GM18861 (cell line): ENCODE results near the gene SIK3.

ENCODE experiments used
- ATAC-seq: cut with Tn5 transposase; IDR thresholded peaks from one replicate; pipeline ENCODE4 v1.9.1; 2021; ENCODE audit not compliant: unreplicated experiment

SIK3 gene

GRCh38 chr11:117010808-117011540 lies 87.3 kb downstream of the SIK3 start:
- no peak for ATAC-seq

GRCh38 chr11:117009905-117010605 lies 88.2 kb downstream of the SIK3 start:
- no peak for ATAC-seq

GRCh38 chr11:117005758-117006157 lies 92.5 kb downstream of the SIK3 start:
- ATAC-seq: no peak

- no peak for ATAC-seq
These were observed 95.5 kb downstream of the SIK3 start for GRCh38 chr11:117002639-117003299.

- ATAC-seq: no peak
These were observed 98.1 kb downstream of the SIK3 start for GRCh38 chr11:117000014-117000737.

GRCh38 chr11:116997071-116997470 lies 101.2 kb downstream of the SIK3 start:
- no peak for ATAC-seq

GRCh38 chr11:116994195-116994594 lies 104.0 kb downstream of the SIK3 start:
- ATAC-seq: no peak

- ATAC-seq: no peak
These were observed 104.6 kb downstream of the SIK3 start for GRCh38 chr11:116993599-116993998.

- ATAC-seq: no peak
These were observed 106.7 kb downstream of the SIK3 start for GRCh38 chr11:116991491-116991890.

GRCh38 chr11:116990811-116991210 lies 107.4 kb downstream of the SIK3 start:
- ATAC-seq: no peak

GRCh38 chr11:116990061-116990473 lies 108.2 kb downstream of the SIK3 start:
- ATAC-seq: no peak

GRCh38 chr11:116989184-116989583 lies 109.0 kb downstream of the SIK3 start:
- no peak for ATAC-seq

- peak; percentile 76 for ATAC-seq
These were observed 111.6 kb downstream of the SIK3 start for GRCh38 chr11:116986521-116987105.

GRCh38 chr11:116984589-116984988 lies 113.6 kb downstream of the SIK3 start:
- no peak for ATAC-seq

- no peak for ATAC-seq
These were observed 114.0 kb downstream of the SIK3 start for GRCh38 chr11:116984186-116984585.

- ATAC-seq: no peak
These were observed 116.9 kb downstream of the SIK3 start for GRCh38 chr11:116981266-116981885.

GRCh38 chr11:116980136-116980793 lies 118.0 kb downstream of the SIK3 start:
- peak; percentile 95 for ATAC-seq

GRCh38 chr11:116976941-116977570 lies 121.2 kb downstream of the SIK3 start:
- no peak for ATAC-seq

- ATAC-seq: no peak
These were observed 122.6 kb downstream of the SIK3 start for GRCh38 chr11:116975661-116976060.
